GM12891 (cell line): Measurements from ENCODE around the gene NXN.

Source experiments
- PAX5 ChIP-seq: IDR thresholded peaks from 2 replicates; pipeline ENCODE4 v1.6.1; 2011; ENCODE audit warnings: low read length, moderate library complexity, mild to moderate bottlenecking; ENCODE audit not compliant: insufficient read depth, severe bottlenecking
- POLR2A ChIP-seq: IDR thresholded peaks from 2 replicates; pipeline ENCODE4 v1.6.1; 2011; ENCODE audit warnings: low read depth, low read length, control low read depth
- POLR2AphosphoS5 ChIP-seq: IDR thresholded peaks from 2 replicates; pipeline ENCODE4 v1.6.1; 2011; ENCODE audit warnings: low read depth, low read length, control low read depth
- POU2F2 ChIP-seq: IDR thresholded peaks from 2 replicates; pipeline ENCODE4 v1.6.1; 2011; ENCODE audit warnings: low read depth, mild to moderate bottlenecking, control low read depth, low read length, moderate library complexity
- SPI1 ChIP-seq: IDR thresholded peaks from 2 replicates; pipeline ENCODE4 v1.6.1; 2011; ENCODE audit warnings: low read depth, low read length, control low read depth
- TAF1 ChIP-seq: IDR thresholded peaks from 2 replicates; pipeline ENCODE4 v1.6.1; 2011; ENCODE audit warnings: low read depth, low read length, control low read depth

DNA sequence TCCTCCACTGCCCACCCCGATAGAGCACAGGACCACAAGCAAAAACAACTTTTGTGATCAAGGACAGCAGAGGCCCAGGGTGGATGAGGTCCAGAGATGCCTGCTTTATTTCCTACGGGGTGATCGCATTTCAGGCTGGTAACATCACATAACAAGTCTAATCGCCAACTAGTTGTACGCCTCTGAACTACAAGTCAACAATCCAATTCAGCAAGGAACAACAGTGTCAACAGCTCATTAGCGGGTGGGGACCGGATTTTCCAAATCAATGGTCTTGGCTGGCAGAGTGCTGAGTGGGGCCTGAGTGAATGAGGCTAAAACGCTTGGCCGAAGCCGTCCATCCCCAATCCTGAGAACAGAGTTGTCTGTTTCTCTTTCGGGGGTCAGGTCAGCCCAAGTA lies 180.3 kb downstream of the NXN start:
- TF ChIP-seq POLR2A (no peak), POLR2AphosphoS5 (no peak), PAX5 (no peak), TAF1 (no peak), POU2F2 (no peak), SPI1 (no peak)
